ENCODE data around the gene CKAP2L.

Gene CKAP2L

GRCh38 chr2:112764071-112765044, at the start of gene CKAP2L:
Gene CKAP2L, minus strand, starts transcription at chr2:112764609. Its CDS starts 11 bp downstream, at chr2:112764598.
- peak; percentile 89 to 92 for DNase-seq (ENCODE audit: low read depth in 2 of 2)

- DNase-seq (ENCODE audit: low read depth in 2 of 2), result no peak
Measured at GRCh38 chr2:112813280-112813966, 49.0 kb upstream of the CKAP2L start.

- DNase-seq (ENCODE audit: low read depth in 2 of 2), result no peak
Measured at GRCh38 chr2:112812318-112813267, 48.2 kb upstream of the CKAP2L start.

GRCh38 chr2:112811841-112812306, 47.5 kb upstream of the CKAP2L start:
- DNase-seq (ENCODE audit: low read depth in 2 of 2), result no peak

- DNase-seq (ENCODE audit: low read depth in 2 of 2), result no peak
Measured at GRCh38 chr2:112811276-112811831, 46.9 kb upstream of the CKAP2L start.

- no peak for DNase-seq (ENCODE audit: low read depth in 2 of 2)
Measured at GRCh38 chr2:112809112-112809511, 44.7 kb upstream of the CKAP2L start.

- no peak for DNase-seq (ENCODE audit: low read depth in 2 of 2)
Measured at GRCh38 chr2:112807233-112807807, 42.9 kb upstream of the CKAP2L start.

GRCh38 chr2:112805542-112805941, 41.1 kb upstream of the CKAP2L start:
- DNase-seq (ENCODE audit: low read depth in 2 of 2), result no peak

- no peak for DNase-seq (ENCODE audit: low read depth in 2 of 2)
Measured at GRCh38 chr2:112803691-112804521, 39.5 kb upstream of the CKAP2L start.

GRCh38 chr2:112800881-112801583, 36.6 kb upstream of the CKAP2L start:
- DNase-seq (ENCODE audit: low read depth in 2 of 2), result no peak

- no peak for DNase-seq (ENCODE audit: low read depth in 2 of 2)
Measured at GRCh38 chr2:112798979-112799975, 34.9 kb upstream of the CKAP2L start.

- DNase-seq (ENCODE audit: low read depth in 2 of 2), result no peak
Measured at GRCh38 chr2:112796486-112796885, 32.1 kb upstream of the CKAP2L start.

- no peak for DNase-seq (ENCODE audit: low read depth in 2 of 2)
Measured at GRCh38 chr2:112795774-112796173, 31.4 kb upstream of the CKAP2L start.

GRCh38 chr2:112794841-112795240, 30.4 kb upstream of the CKAP2L start:
- no peak for DNase-seq (ENCODE audit: low read depth in 2 of 2)

GRCh38 chr2:112794131-112794733, 29.8 kb upstream of the CKAP2L start:
- no peak for DNase-seq (ENCODE audit: low read depth in 2 of 2)

GRCh38 chr2:112793449-112793978, 29.1 kb upstream of the CKAP2L start:
- no peak for DNase-seq (ENCODE audit: low read depth in 2 of 2)

GRCh38 chr2:112792419-112792818, 28.0 kb upstream of the CKAP2L start:
- DNase-seq (ENCODE audit: low read depth in 2 of 2), result no peak
